Left renal cortex interstitium (tissue), 4 donors: ENCODE measurements around the gene CPNE7. TPM values are rescaled to one million over a fixed set of nuclear protein-coding genes. Genes with fewer than 3 reads are reported as not detected.
"Not testable (repeated sequence)": the region's sequence is repeated elsewhere in the genome, so short reads cannot be mapped to it uniquely, and the experiment has no call there.

Experiments
- DNase-seq, 4 donors: peaks; one replicate each; pipeline ENCODE4 v3.0.0-alpha.2; 2013; ENCODE audit warnings: low read depth in 4 of 4, low spot score in 2 of 4, missing footprints in 1 of 4
- polyA plus RNA-seq, 4 donors: library from polyadenylated mRNA; unstranded; fragments of 120-200 nt; gene quantifications; one replicate each; pipeline ENCODE4 v1.2.1, GENCODE V29; 2013; ENCODE audit not compliant: insufficient read length in 4 of 4

Gene CPNE7
- polyA plus RNA-seq, 4 donors: 1.9 to 6.4 (median 5.0) TPM

- no peak for DNase-seq
Observed at GRCh38 chr16:89619840-89620239, 44.3 kb downstream of the CPNE7 start.

DNA sequence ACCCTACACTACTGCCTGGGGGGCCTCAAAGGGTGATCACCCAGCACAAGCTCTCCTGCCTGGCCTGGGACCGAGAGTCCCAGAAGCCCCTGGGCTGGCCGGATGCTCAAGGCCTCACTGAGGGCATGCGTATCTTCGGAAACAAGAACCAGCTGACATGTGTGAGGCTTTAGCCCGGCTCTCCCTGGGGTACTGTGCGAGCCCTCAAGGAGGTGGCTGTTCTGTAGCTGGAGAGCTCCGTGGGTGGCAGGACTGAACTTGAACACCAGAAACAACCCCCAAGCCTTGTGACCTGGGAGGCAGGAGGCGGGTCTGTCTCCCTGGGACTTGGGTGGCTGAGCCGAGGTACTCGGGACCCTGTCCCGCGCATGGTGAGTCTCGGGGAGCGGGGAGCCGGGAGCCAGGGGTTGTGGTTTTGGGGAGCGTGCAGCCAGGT, 44.9 kb downstream of the CPNE7 start:
- no peak for DNase-seq

DNA sequence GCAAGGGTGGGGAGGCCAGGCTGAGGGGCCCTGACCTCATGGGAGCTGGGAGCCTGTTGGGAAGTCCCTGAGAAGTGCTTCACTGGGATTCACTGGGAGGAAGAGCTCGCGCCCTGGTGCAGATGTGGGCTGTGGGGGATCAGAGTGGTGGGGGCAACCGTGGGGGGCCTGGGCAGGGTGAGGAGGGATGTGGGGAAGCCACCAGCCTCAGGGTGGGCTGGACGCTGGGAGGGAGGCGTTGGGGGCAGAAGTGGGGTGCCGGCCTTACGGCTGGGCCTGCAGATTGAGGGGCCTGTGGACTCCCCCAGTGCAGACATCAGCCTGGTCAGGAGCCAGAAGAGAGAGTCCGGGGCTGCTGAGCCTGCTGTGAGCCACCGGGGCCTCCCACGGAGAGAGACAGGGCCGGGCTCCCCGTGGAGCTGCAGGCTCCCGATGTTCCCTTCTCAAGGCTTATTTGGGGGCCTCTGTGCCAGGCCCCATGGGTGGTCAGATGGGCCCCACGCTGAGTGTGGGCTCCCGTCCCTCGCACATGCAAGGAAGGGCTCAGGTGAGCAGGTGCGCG, 45.7 kb downstream of the CPNE7 start:
- DNase-seq: no peak

DNA sequence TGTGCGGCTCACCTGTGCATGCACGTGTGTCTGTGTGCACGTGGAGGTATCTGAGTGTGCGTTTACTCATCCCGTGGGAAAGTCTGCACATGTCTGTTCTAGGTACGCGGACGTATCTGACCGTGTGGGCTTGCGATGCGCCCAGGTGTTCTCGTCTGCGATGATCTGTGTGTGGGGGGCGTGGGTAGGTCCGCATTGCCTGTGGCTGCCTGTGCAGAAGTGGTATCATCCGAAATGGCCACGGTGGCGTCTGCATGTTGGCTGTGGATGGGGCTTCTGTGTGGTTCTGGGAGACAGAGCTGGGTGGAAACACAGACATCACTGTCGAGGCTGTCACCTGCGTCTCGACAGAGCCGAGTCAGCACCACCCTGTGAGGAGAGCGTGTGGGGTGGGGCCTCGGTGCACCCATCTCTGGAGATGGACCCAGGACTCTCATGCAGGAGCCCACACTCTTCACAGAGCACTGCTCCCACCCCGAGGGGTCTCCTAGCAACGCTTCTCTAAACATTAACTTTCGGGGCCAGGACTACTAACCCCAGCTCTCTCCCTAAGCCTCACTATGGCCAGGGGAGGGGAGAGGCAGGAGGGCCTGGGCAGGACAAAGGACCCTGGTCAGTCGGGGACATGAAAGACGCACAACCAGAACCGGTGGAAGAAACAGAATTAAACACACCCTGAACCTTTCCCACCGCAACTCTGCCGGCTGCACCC, 46.3 kb downstream of the CPNE7 start:
- no peak for DNase-seq

DNA sequence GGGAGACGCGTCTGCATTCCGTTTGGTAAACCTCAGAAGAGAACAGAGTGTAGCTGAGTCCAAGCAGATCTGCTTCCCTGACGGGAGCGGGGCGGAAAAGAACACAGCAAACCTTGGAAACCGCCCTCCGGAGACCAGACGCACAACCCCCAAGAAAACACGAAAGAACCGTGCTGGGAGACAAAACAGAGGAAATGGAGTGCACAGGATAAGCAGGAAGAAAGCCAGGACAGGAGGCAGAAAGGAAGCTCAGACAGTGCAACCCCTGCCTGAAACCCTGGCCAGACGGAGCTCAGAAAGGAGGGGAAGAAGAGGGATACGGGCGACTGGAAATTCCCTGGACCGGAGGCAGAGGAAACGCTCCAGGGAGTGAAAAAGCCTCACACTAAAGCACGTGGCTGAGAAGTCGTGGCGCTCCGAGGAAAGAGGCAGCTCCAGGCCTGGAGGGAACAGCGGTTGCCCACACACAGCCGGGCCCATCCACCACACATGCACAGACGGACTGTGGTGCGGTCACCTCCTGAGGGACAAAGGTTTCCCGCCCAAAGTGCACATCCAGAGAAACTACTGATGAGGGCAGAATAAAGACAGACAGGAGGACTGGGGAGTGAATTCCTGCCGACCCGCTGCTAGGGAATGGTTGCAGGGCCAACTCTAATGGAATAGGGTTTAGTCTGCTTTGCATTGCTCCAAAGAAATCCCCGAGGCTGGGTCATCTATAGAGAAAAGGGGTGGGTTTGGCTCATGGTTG, 48.1 kb downstream of the CPNE7 start:
- no peak for DNase-seq

- no peak for DNase-seq
Observed at GRCh38 chr16:89624777-89625761, 49.5 kb downstream of the CPNE7 start.

DNA sequence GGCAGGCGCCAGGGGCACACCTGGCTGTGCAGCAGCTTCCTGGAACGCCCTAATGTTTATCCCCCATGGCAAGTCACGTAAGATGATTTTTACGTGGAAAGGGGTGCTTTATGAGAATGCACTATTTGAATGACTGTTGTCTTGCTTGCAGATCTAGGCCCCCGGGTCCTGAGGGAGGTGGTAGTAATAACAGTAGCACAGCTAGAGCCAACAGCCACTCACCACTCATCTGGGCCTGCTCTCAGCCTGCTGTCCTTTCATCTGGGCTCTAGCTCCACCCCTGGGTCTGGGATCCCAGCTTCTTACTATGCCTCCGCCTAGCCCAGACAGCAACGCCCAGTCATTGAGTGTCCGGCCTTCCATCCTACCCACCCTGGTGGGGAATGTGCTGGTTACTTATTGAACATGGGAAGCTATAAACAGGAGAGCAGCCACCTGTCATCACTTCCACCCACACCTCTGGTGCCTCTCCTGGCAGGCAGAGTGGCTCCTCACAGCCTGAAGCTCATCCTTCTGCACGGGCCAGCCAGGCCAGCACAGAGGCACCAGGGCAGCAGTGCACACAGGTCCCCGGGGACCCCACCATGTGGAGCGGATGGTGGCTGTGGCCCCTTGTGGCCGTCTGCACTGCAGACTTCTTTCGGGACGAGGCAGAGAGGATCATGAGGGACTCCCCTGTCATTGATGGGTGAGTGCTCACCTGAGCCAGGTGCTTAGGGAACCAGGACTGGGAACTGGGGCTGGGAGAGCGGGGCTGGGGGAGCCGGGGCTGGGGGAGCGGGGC, 54.5 kb downstream of the CPNE7 start:
- DNase-seq: no peak

GRCh38 chr16:89633064-89633631, 57.6 kb downstream of the CPNE7 start:
- DNase-seq: no peak

GRCh38 chr16:89634463-89635385, 59.2 kb downstream of the CPNE7 start:
- DNase-seq: not testable (repeated sequence)

DNA sequence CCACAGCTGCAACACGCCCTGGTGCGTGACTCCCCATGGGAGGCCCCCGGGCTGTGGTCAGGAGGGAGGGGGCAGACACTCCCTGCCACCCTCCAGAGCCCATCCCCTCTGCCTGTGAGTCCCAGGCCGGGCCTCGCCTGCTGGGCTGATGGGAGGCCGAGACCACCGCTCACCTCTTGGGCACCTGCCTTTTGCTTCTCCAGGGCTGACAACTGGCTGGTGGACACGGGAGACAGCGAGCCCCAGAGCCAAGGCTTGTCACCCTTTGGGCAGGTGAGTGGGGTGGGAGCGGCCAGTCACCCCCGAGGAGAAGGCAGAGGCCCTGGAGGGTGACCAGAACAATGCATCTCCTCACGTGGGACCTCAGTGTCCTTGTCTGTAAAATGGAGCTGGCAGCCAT, 61.1 kb downstream of the CPNE7 start:
- DNase-seq: no peak

GRCh38 chr16:89637379-89637778, 61.8 kb downstream of the CPNE7 start:
- no peak for DNase-seq

- DNase-seq: no peak
Observed at GRCh38 chr16:89638455-89638854, 62.9 kb downstream of the CPNE7 start.

GRCh38 chr16:89639385-89639784, 63.8 kb downstream of the CPNE7 start:
- DNase-seq: no peak

- DNase-seq: no peak
Observed at GRCh38 chr16:89641458-89642119, 66.0 kb downstream of the CPNE7 start.

DNA sequence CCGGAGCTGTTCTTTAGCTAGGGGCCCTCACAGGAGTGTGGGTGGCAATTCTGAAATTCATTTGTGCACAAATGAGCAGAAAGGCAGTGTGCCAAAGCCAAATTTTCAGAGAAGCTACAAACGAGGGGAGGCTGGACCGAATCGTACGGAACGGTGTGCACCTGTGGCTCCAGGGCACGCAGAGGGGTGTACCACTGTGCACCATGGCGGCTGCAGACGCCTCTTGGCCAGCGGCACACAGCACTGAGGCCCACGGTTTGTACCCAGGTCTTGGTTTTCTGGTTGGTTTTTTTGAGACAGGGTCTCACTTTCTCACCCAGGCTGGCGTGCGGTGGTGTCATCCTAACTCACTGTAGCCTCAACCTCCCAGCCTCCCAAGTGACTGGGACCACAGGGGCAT, 67.0 kb downstream of the CPNE7 start:
- no peak for DNase-seq

- no peak for DNase-seq
Observed at GRCh38 chr16:89643769-89644300, 68.3 kb downstream of the CPNE7 start.

GRCh38 chr16:89645122-89645521, 69.6 kb downstream of the CPNE7 start:
- DNase-seq: no peak

GRCh38 chr16:89646270-89646669, 70.7 kb downstream of the CPNE7 start:
- DNase-seq: no peak
